Measurements from ENCODE around the gene PDE9A.

- TF ChIP-seq, protein P1, sequence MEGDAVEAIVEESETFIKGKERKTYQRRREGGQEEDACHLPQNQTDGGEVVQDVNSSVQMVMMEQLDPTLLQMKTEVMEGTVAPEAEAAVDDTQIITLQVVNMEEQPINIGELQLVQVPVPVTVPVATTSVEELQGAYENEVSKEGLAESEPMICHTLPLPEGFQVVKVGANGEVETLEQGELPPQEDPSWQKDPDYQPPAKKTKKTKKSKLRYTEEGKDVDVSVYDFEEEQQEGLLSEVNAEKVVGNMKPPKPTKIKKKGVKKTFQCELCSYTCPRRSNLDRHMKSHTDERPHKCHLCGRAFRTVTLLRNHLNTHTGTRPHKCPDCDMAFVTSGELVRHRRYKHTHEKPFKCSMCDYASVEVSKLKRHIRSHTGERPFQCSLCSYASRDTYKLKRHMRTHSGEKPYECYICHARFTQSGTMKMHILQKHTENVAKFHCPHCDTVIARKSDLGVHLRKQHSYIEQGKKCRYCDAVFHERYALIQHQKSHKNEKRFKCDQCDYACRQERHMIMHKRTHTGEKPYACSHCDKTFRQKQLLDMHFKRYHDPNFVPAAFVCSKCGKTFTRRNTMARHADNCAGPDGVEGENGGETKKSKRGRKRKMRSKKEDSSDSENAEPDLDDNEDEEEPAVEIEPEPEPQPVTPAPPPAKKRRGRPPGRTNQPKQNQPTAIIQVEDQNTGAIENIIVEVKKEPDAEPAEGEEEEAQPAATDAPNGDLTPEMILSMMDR (IDR thresholded peaks at IDR 0.05) = no peak
- TF ChIP-seq POLR2AphosphoS5 (IDR thresholded peaks at IDR 0.05) = no peak
- no peak for TF ChIP-seq POLR2A (IDR thresholded peaks at IDR 0.05; ENCODE audit: low read depth)
- TF ChIP-seq EP300 (IDR thresholded peaks at IDR 0.05) = no peak
Observed at GRCh38 chr21:42654913-42655795, 1.7 kb downstream of the PDE9A start.

All from esophagus muscularis mucosa (tissue), 4 donors.